MCF 10A (cell line): Measurements from ENCODE around the gene DBNL. TPM values are rescaled to one million over a fixed set of nuclear protein-coding genes. Genes with fewer than 3 reads are reported as not detected.

ENCODE experiments used
- BruUV-seq: library from RNA; stranded (reverse); fragments of 400-500 nt; replicated peaks from 2 replicates; lab custom pipeline; 2021; lab: Mats Ljungman, UMichigan
- CTCF ChIA-PET: fragments of 300-600 bp; sonication (Branson Sonifier 250); formaldehyde crosslinking; extraction: SDS; loops from one replicate; lab custom pipeline; 2021; ENCODE audit warnings: antibody characterized with exemption, inconsistent platforms; lab: Yijun Ruan, JAX
- POLR2A ChIA-PET: fragments of 300-600, 350-650 bp; sonication (Branson Sonifier 250); formaldehyde crosslinking; extraction: SDS; loops from one replicate; lab custom pipeline; 2020; ENCODE audit warnings: antibody characterized with exemption, inconsistent platforms; lab: Yijun Ruan, JAX
- DNase-seq: peaks from one replicate; pipeline ENCODE4 v3.0.0-alpha.2; 2018; ENCODE audit not compliant: unreplicated experiment
- H3K27ac Mint-ChIP-seq: one replicate; pipeline ENCODE4 v1.8.0; 2022; ENCODE audit warnings: mild to moderate bottlenecking, low read depth, mixed read lengths; ENCODE audit not compliant: unreplicated experiment
- H3K27me3 Mint-ChIP-seq: one replicate; pipeline ENCODE4 v1.8.0; 2022; ENCODE audit warnings: mixed read lengths; ENCODE audit not compliant: insufficient read depth, unreplicated experiment
- H3K36me3 Mint-ChIP-seq: one replicate; pipeline ENCODE4 v1.8.0; 2022; ENCODE audit warnings: mild to moderate bottlenecking, moderate library complexity, mixed read lengths; ENCODE audit not compliant: insufficient read depth, unreplicated experiment
- H3K4me1 Mint-ChIP-seq: one replicate; pipeline ENCODE4 v1.8.0; 2022; ENCODE audit warnings: mixed read lengths; ENCODE audit not compliant: insufficient read depth, unreplicated experiment
- H3K4me3 Mint-ChIP-seq: one replicate; pipeline ENCODE4 v1.8.0; 2022; ENCODE audit warnings: mild to moderate bottlenecking, moderate library complexity, mixed read lengths; ENCODE audit not compliant: unreplicated experiment
- H3K9me3 Mint-ChIP-seq: one replicate; pipeline ENCODE4 v1.8.0; 2022; ENCODE audit warnings: mixed read lengths; ENCODE audit not compliant: unreplicated experiment
- CTCF ChIP-seq: fragments of 200-600 bp; IDR thresholded peaks from one replicate; pipeline ENCODE4 v1.8.0; 2022; ENCODE audit warnings: antibody characterized with exemption, mild to moderate bottlenecking; ENCODE audit not compliant: unreplicated experiment
- intact Hi-C: fragments of 100-400 bp; cut with micrococcal nuclease; formaldehyde crosslinking; loops from 2 replicates; pipeline ENCODE4 v1.14.1; 2022
- total RNA-seq: library from RNA; stranded (reverse); gene quantifications from 2 replicates; pipeline ENCODE4 v1.2.3, GENCODE V29; 2022

The DBNL gene
- total RNA-seq, 1 experiment from 2014 or later, result 49.7 TPM

- no peak for TF ChIP-seq CTCF
- H3K27ac Mint-ChIP-seq, result no peak overlapping the region
- no peak overlapping the region for H3K4me3 Mint-ChIP-seq
- CTCF ChIA-PET, result no interaction called here
- peaks cover 25% of the 10 kb centered on the region for H3K4me1 Mint-ChIP-seq
- POLR2A ChIA-PET, result interaction anchor here (0.6 to 1.6 kb wide), 2 partner anchors 16 to 57 kb away, joined by 3 to 6 read pairs; partner anchors contain the start of gene DBNL
- no peaks in the 10 kb centered on the region for H3K27me3 Mint-ChIP-seq
- DNase-seq, result no peak
- H3K36me3 Mint-ChIP-seq, result peaks cover 2% of the 10 kb centered on the region
- intact Hi-C loops, result no loop called here
- no TSS peak for BruUV-seq
- no peaks in the 10 kb centered on the region for H3K9me3 Mint-ChIP-seq
These were observed 56.9 kb downstream of the DBNL start for GRCh38 chr7:44101303-44101965.

- H3K27ac Mint-ChIP-seq, result no peak overlapping the region
- intact Hi-C loops, result no loop called here
- BruUV-seq, result no TSS peak
- no peaks in the 10 kb centered on the region for H3K36me3 Mint-ChIP-seq
- no peak overlapping the region for H3K4me3 Mint-ChIP-seq
- H3K9me3 Mint-ChIP-seq, result no peaks in the 10 kb centered on the region
- POLR2A ChIA-PET, result interaction anchor here (1.1 to 1.6 kb wide), 2 partner anchors 58 to 100 kb away, joined by 5 to 6 read pairs; partner anchors contain the start of gene DBNL
- no peaks in the 10 kb centered on the region for H3K27me3 Mint-ChIP-seq
- TF ChIP-seq CTCF, result no peak
- peak; percentile 69 for DNase-seq
- peaks cover 25% of the 10 kb centered on the region for H3K4me1 Mint-ChIP-seq
- CTCF ChIA-PET, result interaction anchor here (0.7 kb wide), 1 partner anchor 427 kb away, joined by 3 read pairs; no protein-coding TSS in a partner anchor
These were observed 57.7 kb downstream of the DBNL start for GRCh38 chr7:44101966-44102845.

- no TSS peak for BruUV-seq
- TF ChIP-seq CTCF, result no peak
- no peak overlapping the region for H3K4me3 Mint-ChIP-seq
- H3K36me3 Mint-ChIP-seq, result no peaks in the 10 kb centered on the region
- ChIA-PET POLR2A (interaction anchor here (1.1 to 1.6 kb wide), 2 partner anchors 59 to 100 kb away, joined by 5 to 6 read pairs; partner anchors contain the start of gene DBNL), CTCF (interaction anchor here (0.7 kb wide), 1 partner anchor 427 kb away, joined by 3 read pairs; no protein-coding TSS in a partner anchor)
- no peak for DNase-seq
- intact Hi-C loops, result no loop called here
- no peak overlapping the region for H3K27ac Mint-ChIP-seq
- H3K27me3 Mint-ChIP-seq, result no peaks in the 10 kb centered on the region
- no peaks in the 10 kb centered on the region for H3K9me3 Mint-ChIP-seq
- peaks cover 25% of the 10 kb centered on the region for H3K4me1 Mint-ChIP-seq
These were observed 58.5 kb downstream of the DBNL start for GRCh38 chr7:44102846-44103565.
